GM21528 (cell line): ENCODE data around the gene PARD3B.

Source experiments
- ATAC-seq: cut with Tn5 transposase; IDR thresholded peaks from one replicate; pipeline ENCODE4 v1.9.1; 2021; ENCODE audit warnings: mild to moderate bottlenecking, moderate library complexity; ENCODE audit not compliant: unreplicated experiment, low FRiP score

The PARD3B gene

GRCh38 chr2:205158404-205158803 lies 613.1 kb downstream of the PARD3B start:
- ATAC-seq: no peak

- no peak for ATAC-seq
Observed at GRCh38 chr2:205161156-205161839, 616.0 kb downstream of the PARD3B start.

GRCh38 chr2:205166745-205167144 lies 621.5 kb downstream of the PARD3B start:
- no peak for ATAC-seq

- no peak for ATAC-seq
Observed at GRCh38 chr2:205169012-205169411, 623.7 kb downstream of the PARD3B start.

- ATAC-seq: no peak
Observed at GRCh38 chr2:205169464-205169863, 624.2 kb downstream of the PARD3B start.

- no peak for ATAC-seq
Observed at GRCh38 chr2:205170399-205170798, 625.1 kb downstream of the PARD3B start.

GRCh38 chr2:205171261-205171940 lies 626.1 kb downstream of the PARD3B start:
- no peak for ATAC-seq

GRCh38 chr2:205175831-205176230 lies 630.6 kb downstream of the PARD3B start:
- ATAC-seq: no peak

GRCh38 chr2:205176546-205176945 lies 631.3 kb downstream of the PARD3B start:
- ATAC-seq: no peak

GRCh38 chr2:205177546-205177945 lies 632.3 kb downstream of the PARD3B start:
- ATAC-seq: no peak

GRCh38 chr2:205180730-205181129 lies 635.5 kb downstream of the PARD3B start:
- no peak for ATAC-seq

GRCh38 chr2:205187731-205188130 lies 642.5 kb downstream of the PARD3B start:
- ATAC-seq: no peak

- no peak for ATAC-seq
Observed at GRCh38 chr2:205188239-205189138, 643.2 kb downstream of the PARD3B start.

- no peak for ATAC-seq
Observed at GRCh38 chr2:205189301-205189700, 644.0 kb downstream of the PARD3B start.

- no peak for ATAC-seq
Observed at GRCh38 chr2:205190528-205190927, 645.3 kb downstream of the PARD3B start.

GRCh38 chr2:205193125-205193835 lies 648.0 kb downstream of the PARD3B start:
- no peak for ATAC-seq

- no peak for ATAC-seq
Observed at GRCh38 chr2:205193836-205194228, 648.6 kb downstream of the PARD3B start.

- no peak for ATAC-seq
Observed at GRCh38 chr2:205197468-205198139, 652.3 kb downstream of the PARD3B start.

GRCh38 chr2:205198140-205198525 lies 652.9 kb downstream of the PARD3B start:
- ATAC-seq: no peak
